SH-SY5Y (cell line): ENCODE results near the gene EXOC6B.

Experiments
- GATA2 ChIP-seq: IDR thresholded peaks from 2 replicates; pipeline ENCODE4 v1.6.1; 2011; ENCODE audit warnings: mild to moderate bottlenecking, low read depth, low read length
- GATA3 ChIP-seq: IDR thresholded peaks from 2 replicates; pipeline ENCODE4 v1.6.1; 2011; ENCODE audit warnings: low read depth, mild to moderate bottlenecking, low read length, moderate library complexity

DNA sequence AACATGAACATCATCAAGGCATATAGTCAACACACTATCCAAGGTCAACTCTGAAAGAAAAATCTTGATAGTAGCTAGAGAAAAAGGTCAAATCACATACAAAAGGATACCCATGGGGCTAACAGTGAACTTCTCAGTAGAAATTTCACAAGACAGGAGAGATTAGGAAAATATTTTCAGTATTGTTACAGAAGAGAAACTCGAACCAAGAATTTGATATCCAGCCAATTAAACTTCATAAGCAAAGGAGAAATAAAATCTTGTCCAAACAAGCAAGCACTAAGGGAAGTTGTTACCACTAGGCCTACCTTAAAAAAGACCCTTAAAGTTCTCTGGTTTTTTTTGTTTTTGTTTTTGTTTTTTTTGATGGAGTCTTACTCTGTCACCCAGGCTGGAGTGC, 242.5 kb downstream of the EXOC6B start:
- no peak for TF ChIP-seq GATA3
- TF ChIP-seq GATA2, result no peak
